ENCODE results near the gene TEX19.

Gene TEX19

GRCh38 chr17:82383411-82383810, 24.4 kb downstream of the TEX19 start:
- DNase-seq (ENCODE audit: low read depth in 1 of 2, low spot score in 1 of 2): no peak
- no peak for TF ChIP-seq POLR2AphosphoS5 (IDR thresholded peaks at IDR 0.05; ENCODE audit: low read depth)
- TF ChIP-seq, protein P1, sequence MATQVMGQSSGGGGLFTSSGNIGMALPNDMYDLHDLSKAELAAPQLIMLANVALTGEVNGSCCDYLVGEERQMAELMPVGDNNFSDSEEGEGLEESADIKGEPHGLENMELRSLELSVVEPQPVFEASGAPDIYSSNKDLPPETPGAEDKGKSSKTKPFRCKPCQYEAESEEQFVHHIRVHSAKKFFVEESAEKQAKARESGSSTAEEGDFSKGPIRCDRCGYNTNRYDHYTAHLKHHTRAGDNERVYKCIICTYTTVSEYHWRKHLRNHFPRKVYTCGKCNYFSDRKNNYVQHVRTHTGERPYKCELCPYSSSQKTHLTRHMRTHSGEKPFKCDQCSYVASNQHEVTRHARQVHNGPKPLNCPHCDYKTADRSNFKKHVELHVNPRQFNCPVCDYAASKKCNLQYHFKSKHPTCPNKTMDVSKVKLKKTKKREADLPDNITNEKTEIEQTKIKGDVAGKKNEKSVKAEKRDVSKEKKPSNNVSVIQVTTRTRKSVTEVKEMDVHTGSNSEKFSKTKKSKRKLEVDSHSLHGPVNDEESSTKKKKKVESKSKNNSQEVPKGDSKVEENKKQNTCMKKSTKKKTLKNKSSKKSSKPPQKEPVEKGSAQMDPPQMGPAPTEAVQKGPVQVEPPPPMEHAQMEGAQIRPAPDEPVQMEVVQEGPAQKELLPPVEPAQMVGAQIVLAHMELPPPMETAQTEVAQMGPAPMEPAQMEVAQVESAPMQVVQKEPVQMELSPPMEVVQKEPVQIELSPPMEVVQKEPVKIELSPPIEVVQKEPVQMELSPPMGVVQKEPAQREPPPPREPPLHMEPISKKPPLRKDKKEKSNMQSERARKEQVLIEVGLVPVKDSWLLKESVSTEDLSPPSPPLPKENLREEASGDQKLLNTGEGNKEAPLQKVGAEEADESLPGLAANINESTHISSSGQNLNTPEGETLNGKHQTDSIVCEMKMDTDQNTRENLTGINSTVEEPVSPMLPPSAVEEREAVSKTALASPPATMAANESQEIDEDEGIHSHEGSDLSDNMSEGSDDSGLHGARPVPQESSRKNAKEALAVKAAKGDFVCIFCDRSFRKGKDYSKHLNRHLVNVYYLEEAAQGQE (IDR thresholded peaks at IDR 0.05; ENCODE audit: insufficient replicate concordance, low read depth): no peak
- TF ChIP-seq GABPA (IDR thresholded peaks at IDR 0.05; ENCODE audit: low read depth): no peak
- no peak for TF ChIP-seq CTCF (IDR thresholded peaks at IDR 0.05; ENCODE audit: insufficient read depth, low read length)
- TF ChIP-seq SPI1 (IDR thresholded peaks at IDR 0.05; ENCODE audit: borderline replicate concordance, low read depth): no peak
- Histone ChIP-seq H3K27ac (replicated peaks) (no peak overlapping the region), H3K4me3 (replicated peaks; ENCODE audit: insufficient read depth, low read length) (no peak overlapping the region), H3K27me3 (ENCODE audit: insufficient read depth, poor library complexity, severe bottlenecking) (no peaks in the 10 kb centered on the region)

GRCh38 chr17:82384051-82384729, 25.1 kb downstream of the TEX19 start:
- DNase-seq (ENCODE audit: low read depth in 1 of 2, low spot score in 1 of 2): no peak
- no peak for TF ChIP-seq POLR2AphosphoS5 (IDR thresholded peaks at IDR 0.05; ENCODE audit: low read depth)
- no peak for TF ChIP-seq SPI1 (IDR thresholded peaks at IDR 0.05; ENCODE audit: borderline replicate concordance, low read depth)
- no peak for TF ChIP-seq GABPA (IDR thresholded peaks at IDR 0.05; ENCODE audit: low read depth)
- TF ChIP-seq, protein P1 (IDR thresholded peaks at IDR 0.05; ENCODE audit: insufficient replicate concordance, low read depth): no peak
- TF ChIP-seq CTCF (IDR thresholded peaks at IDR 0.05; ENCODE audit: insufficient read depth, low read length): no peak
- no peak overlapping the region for H3K27ac ChIP-seq (replicated peaks)

DNA sequence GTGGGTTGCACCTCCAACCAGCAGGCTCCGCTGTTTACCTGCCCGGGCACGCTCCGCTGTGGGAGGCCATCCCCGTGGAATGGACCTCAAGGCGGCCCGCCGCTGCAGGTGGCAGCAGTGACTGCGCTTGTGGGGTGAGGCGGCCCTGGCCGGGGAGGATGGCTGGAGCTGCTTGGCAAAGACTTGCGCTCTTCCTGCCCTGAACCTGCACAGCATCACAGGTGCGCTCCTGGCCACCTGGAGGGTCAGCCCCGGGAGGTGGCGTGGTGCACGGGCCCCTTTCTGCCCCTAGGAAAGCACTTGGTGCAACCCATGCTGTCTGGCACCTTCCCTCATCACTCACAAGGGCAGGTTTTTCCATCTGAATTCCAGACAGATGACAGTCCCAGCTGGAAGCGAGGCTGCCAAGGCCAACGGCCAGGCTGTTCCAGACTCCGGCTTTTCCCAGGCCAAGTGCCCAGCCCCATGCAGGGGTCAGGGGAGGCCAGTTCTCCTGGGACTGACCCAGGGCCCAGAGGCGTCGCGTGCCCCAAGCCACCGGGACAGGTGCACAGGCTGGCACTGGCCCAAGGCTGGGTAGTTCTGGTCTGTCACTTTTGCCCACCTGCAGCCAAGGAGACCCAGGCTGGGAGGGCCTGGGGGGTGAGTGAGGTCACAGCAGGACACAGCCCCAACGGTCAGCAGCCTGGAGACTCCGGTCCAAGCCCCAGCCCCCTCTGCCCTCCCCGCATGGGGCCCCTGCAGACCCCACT, 25.9 kb downstream of the TEX19 start:
- DNase-seq (ENCODE audit: low read depth in 1 of 2, low spot score in 1 of 2): no peak
- no peak overlapping the region for H3K27ac ChIP-seq (replicated peaks)
- H3K4me3 ChIP-seq (replicated peaks; ENCODE audit: insufficient read depth, low read length): no peak overlapping the region
- TF ChIP-seq POLR2AphosphoS5 (IDR thresholded peaks at IDR 0.05; ENCODE audit: low read depth) (no peak), SPI1 (IDR thresholded peaks at IDR 0.05; ENCODE audit: borderline replicate concordance, low read depth) (no peak), GABPA (IDR thresholded peaks at IDR 0.05; ENCODE audit: low read depth) (no peak), CTCF (IDR thresholded peaks at IDR 0.05; ENCODE audit: insufficient read depth, low read length) (no peak)
- TF ChIP-seq, protein P1 (IDR thresholded peaks at IDR 0.05; ENCODE audit: insufficient replicate concordance, low read depth): no peak
- H3K27me3 ChIP-seq (ENCODE audit: insufficient read depth, poor library complexity, severe bottlenecking): no peaks in the 10 kb centered on the region

More at GRCh38 chr17:82384051-82384729, 25.1 kb downstream of the TEX19 start:
- no peak overlapping the region for H3K4me3 ChIP-seq (replicated peaks; ENCODE audit: insufficient read depth, low read length)
- H3K27me3 ChIP-seq (ENCODE audit: insufficient read depth, poor library complexity, severe bottlenecking): no peaks in the 10 kb centered on the region

Measured in HL-60 (cell line).